NCI-H1092 (cell line): ENCODE measurements around the gene CD151.

Source experiments
- DNase-seq: peaks from one replicate; lab custom pipeline; 2025; lab: John Stamatoyannopoulos, UW

CD151 gene

DNA sequence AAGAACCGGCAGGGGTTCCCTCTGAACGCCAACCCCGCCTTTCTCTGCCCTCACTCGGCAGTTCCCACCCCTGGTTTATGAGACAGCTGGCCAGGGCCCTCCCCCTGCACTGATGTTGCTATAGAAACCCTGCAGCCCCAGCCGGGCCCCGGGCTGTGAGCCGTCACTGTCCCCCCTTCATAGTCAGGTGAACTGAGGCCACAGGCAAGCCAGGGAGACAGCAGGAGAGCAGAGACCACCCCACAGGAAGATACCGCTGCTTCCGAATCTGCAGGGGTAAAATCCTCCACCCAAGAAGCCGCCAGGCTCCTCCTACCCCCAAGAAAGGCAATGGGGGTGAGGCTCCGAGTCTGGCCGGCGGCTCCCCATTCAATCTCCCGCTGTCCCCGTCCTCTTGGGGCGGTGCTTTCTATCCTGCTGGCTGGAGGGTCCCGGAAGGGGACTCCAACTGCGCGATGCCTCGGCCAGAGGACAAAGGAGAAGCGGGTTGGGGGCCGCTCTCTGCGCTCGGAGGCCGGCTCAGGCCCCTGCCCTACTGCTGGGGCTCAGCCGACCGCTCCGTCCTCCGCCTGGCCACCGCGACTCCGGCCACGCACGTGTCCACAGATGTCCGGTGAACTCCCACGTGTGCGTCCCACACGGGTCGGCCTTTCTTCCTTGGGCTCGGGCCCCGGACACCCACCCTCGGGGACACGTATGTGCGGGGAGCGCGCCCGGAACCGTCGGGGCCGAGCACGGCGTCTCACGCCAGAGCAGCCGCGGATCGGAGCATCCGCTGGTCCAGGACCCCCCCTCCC lies 35.3 kb upstream of the CD151 start:
- peak; percentile 77 for DNase-seq

DNA sequence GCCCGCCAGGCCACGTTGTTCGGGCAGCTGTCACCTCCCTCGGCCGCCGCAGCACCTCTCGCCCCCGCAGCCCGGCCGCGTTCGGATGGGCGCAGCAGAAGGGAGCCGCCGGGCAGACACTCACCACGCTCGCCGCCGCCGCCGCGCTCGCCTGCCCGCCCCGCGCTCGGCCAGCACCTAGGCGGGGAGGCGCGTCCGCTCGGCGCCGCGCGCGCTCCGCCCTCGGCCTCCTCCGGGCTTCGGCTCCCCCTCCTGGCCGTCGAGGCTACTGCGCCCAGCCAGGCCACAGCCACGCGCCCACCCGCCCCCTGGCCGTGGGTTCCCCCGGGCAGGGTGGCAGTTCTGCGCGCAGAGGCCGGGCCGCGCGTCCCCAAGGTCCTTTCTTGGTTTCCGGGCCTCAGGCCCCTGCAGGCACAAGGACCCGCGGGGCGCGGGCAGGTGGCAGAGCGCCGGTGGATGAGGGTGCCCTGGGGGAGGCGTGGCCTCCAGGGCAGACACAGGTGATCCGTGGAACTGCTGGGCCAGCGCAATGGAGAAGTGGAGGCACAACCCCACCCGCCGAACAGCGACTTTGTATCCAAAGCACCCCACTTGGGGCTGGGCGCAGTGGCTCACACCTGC lies 34.5 kb upstream of the CD151 start, which contains the start of gene SLC25A22:
Gene SLC25A22 (minus strand): TSS at position 189 of the 621 bp plus-strand sequence. CDS start 3,275 bp downstream, outside the sequence.
- peak; percentile 77 for DNase-seq

DNA sequence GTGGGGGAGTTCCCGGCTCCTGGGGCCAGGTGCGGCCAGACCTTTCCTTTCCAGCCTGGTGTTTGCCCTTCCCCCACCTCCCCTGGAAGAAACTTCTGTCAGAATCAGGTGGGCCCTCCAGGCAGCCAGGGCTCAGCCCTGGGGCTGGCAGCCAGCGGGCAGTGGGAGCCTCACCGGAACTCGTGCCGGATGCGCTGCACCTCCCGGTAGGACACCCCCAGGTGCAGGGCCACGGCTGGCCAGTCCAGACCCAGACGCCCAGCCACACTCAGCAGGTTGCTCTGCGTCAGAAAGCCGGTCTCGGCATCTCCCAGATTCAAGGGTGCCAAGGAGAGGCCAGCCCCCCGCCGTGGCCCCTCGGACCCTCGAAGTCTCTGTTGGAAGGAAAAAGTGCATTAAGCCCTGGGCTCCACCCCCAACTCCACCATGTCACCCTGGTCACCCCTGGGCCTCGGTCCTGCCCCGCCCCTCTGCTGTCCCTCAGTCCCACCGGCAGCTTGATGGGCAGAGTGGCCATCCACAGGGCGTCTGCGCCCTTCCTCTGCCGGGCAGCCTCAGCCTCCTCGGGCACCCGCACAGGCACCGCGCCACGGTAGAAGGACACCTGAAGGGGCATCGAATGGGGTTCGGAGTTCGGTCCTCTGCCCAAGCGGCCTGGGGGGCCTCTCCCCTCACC lies 33.0 kb upstream of the CD151 start:
- no peak for DNase-seq

DNA sequence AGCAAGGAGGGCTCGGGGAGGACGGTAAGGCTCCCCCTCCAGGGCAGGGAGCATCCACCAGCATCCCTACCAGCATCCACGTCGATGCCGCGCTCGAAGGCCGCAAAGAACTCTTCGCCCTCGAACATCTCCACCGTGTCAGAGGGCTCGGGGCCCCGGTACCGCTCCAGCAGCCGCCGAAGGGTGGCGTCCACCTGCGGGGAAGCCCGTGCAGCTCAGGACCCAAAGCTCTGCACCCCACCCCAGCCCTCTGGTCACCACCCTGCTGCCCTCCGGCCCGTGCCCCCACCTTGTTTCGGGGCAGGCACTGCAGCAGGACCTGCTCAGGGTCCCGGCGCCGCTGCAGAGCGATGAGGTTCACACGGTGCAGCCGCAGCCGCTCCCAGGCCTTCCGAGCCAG lies 32.3 kb upstream of the CD151 start:
- DNase-seq, result no peak

DNA sequence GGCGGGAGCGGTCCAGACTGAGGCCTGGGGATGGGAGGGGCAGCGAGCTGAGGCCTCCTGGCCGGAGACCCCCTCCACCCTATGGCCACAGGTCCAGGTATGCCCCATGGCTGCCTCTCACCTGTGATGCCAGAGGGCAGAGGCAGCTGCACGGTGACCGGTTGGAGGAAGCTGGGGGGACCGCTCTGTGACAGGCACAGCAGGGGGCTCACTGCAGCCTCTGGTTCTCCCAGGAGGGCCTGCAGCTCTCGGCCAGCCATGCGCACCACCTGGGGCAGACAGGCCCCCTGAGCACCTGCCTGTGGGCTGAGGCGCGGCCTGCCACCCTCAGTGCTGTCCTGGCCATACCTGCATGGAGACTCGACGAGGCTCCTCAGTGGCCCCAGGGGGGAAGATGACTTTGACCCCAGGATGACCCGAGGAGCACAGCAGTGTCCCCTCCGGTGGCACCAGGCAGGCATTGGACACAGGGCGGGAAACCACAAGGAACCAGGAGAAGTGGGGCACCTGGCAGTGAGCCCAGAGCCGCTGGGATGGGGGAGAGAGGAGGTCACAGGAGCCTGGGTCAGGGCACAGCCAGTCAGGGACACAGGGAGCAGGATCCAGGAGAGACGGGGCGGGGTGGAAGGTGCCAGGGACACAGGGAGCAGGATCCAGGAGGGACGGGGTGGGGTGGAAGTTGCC lies 31.5 kb upstream of the CD151 start:
- no peak for DNase-seq

DNA sequence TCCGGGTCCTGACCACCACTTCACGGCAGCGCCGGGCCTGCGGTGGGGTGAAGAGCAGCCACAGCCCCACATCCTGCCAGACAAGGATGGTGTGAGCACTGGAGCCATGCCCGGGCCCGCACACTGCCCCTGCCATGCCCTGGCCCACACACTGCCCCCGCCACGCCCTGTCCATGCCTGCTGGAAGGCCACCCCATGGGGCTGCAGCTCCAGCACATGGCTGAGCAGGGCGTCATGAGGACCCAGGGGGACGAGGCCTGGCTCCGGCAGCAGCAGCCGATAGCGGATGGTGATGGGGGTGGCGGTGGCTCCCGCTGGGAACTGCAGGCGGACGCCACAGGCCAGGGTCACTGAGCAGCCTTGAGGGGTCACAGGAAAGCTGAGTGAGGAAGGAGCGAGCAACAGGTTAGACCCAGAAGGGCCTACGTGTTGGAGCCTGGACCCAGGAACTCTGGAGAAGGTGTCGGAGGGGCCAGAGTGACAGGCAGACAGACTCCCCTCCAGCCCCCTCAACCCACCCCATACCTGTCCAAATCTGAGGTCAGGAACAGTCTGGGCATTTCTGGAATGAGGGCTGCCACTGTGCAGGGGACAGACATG lies 30.6 kb upstream of the CD151 start:
- no peak for DNase-seq

DNA sequence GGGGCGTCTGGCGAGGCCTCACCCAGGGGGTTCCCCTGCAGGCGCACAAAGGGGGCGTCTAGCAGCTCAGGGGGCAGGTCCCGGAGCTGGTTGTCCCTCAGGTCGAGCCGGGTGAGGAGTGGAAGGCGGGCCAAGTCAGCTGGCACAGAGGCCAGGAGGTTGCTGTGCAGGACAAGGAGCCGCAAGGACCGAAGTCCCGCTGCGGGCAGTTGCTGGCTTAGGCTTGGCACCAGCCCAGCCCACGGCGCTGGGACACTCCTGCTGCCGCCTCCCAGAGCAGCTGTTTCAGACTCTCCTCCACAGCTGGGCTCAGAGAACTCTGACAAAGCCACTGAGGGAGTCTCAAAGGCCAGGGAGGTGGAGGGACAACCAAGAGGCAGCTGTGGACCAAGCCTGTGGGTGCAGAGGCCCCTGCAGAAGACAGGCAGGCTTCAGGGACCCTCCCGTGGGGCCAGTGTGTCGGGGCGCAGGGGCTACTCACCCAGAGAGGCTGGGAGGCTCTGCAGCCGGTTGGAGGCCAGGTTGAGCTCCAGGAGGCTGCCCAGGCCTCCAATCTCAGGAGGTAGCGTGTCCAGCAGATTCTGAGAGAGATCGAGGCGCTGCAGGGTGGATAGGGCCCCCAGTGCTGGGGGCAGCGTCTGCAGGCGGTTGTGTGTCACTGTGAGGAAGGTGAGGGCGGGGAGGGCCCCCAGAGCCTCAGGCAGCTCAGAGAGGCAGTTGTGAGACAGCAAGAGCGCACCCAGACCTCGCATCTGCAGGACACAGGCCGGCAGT lies 29.9 kb upstream of the CD151 start:
- DNase-seq, result no peak

DNA sequence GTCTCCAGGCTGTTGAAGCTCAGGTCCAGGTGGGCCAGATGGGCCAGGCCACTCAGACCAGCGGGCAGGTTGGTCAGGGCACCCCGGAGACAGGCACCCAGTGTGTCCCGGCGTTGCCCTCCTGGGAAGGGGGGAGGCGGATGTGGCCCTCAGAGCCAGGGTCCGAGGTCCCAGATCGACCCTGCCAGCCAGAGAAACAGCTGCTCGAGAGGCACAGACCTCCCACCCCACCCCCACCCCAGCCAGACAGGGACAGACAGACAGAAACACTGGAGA lies 29.3 kb upstream of the CD151 start:
- no peak for DNase-seq

DNA sequence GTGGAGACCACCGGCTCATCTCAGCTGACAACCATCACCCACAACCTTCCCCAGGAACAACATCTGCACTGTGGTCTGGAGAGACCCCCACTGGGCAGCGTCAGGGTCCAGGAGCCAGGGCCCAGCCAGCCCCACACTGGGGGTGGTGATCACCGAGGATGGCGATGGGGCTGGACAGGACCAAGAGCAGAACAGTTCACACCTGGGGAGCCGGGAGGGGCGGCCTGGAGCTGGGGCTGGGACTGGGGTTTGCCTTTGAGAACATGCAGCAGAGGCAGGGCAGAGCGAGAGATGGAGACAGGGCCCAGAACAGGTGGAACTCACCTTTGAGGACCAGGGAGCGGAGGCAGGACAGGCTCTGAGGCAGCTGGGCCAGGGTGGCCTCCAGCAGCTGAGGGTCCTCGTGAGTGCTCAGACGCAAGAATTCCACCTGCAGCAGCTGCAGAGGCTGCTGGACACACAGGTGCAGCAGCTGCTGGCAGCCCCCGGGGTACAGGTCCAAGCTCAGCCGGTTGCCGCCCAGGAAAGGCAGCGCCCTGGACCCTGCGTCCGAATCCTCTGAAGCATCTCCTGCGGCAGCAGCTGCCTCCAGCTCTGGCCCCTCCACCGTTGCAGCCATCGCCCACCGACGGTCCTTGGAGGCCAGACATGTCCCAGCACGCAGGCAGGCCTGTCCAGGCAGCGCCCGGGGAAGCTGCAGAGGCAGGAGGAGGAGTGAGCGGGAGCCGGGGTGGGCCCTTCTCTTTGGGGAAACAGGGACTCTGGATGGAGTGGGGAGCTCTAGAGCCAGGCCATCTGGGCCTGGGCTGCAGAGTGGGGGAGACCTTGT lies 28.8 kb upstream of the CD151 start:
- DNase-seq, result no peak

DNA sequence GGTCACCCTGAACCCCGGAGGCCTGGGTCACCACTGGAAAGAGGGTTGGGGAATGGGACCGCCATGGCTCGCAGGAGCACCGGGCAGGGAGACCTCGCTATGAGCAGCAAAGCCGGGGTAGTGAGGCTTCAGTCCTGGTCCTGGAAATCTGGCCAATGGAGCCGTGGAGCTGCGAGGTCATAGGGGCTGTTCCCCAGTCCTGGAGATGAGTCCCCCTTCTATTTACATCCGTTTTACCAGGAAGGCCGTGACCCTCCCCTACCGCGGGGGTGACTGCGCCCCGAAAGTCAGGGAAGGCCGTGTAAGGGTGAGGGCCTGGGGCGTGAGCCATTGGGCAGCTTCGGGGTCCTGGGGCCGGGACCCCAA lies 28.2 kb upstream of the CD151 start:
- no peak for DNase-seq

DNA sequence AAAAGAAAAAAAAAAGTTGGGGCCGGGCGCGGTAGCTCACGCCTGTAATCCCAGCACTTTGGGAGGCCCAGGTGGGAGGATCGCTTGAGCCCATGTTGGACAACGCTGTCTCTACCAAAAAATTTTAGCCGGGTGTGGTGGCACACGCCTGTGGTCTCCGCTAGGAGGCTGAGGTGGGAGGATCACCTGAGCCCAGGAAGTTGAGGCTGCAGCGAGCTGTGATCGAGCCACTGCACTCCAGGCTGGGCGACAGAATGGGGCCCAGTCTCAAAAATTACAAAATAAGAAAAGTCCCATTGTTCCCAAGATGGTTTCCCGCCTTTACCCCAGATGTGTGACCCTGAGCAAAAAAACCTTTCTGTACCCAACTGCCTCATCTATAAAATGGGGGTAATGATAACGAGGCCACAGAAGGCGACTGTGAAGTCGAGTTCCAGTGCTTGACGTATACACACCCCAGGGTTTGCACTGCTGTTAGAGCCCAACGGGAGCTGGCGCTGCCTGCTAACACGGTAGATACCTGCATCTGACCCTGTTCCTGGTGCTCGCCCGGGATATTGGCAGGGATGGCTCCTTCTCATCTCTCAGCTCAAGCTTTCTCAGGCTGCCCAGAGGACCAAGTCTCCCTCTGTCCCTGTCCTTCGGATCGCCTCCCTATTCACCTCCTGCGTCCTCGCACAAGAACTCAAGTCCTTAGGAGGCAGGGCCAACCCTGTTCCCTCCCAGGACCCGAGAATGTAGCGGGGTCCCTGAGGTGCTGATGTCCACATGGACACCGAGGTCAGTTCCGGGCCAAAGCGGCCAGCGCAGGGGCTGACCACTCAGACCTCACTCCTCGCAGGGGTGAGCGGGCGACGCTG lies 24.1 kb upstream of the CD151 start:
- no peak for DNase-seq

DNA sequence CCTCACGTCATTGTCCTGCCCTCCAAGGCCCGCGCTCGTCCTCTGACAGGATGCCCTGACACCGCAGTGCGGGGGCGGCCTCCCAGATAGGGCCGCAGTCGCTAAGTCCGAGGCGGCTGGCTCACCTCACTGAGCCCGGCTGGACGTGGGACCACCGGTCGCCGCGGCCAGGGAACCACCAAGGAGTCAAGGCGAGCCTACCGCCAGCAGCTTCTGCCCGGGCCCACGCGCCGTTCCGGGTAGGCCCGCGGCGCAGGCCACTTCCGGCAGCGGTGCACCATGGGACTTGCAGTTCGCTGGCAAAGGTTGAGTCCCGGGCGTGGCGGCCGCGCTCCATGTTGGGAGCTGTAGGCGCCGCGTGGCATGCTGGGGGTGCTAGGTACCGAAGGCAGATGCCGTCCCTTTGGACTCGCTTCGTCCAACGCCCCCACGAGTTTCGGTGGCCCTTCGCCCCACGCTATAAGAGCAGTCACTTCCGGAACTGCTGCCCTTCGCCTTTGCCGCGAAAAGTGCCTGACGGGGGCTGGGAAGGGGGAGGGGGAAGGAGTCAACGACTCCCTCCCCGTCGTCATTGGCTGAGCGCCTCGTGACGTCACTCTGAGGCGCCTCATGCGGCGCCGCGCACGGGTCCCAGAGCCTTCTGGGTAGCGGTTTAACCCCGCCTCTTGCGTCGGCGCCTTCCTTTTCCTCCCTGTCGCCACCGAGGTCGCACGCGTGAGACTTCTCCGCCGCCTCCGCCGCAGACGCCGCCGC lies 23.3 kb upstream of the CD151 start, which contains the start of gene RPLP2:
Gene RPLP2 (plus strand): TSS at position 681 of the 753 bp plus-strand sequence. CDS start 268 bp downstream, outside the sequence.
- DNase-seq, result peak; percentile 94

DNA sequence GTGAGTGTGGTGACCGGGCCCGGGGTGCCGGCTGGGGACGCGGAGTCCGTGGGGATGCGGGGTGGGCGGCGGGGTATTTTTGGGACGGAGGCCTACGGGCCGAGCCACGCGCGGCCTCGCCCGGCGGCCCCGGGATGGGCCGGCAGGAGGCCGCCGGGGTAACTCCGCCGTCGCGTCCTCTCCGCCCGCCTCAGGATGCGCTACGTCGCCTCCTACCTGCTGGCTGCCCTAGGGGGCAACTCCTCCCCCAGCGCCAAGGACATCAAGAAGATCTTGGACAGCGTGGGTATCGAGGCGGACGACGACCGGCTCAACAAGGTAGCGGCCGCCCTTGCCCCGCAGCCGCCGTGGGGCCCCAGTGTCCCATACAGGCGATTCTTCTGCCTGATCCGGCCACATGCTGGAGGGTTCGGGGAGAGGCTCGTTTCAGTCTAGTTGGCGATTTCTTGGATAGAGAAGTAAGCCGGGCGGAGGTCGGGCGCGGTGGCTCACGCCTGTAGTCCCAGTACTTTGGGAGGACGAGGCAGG lies 22.6 kb upstream of the CD151 start:
- DNase-seq, result no peak

DNA sequence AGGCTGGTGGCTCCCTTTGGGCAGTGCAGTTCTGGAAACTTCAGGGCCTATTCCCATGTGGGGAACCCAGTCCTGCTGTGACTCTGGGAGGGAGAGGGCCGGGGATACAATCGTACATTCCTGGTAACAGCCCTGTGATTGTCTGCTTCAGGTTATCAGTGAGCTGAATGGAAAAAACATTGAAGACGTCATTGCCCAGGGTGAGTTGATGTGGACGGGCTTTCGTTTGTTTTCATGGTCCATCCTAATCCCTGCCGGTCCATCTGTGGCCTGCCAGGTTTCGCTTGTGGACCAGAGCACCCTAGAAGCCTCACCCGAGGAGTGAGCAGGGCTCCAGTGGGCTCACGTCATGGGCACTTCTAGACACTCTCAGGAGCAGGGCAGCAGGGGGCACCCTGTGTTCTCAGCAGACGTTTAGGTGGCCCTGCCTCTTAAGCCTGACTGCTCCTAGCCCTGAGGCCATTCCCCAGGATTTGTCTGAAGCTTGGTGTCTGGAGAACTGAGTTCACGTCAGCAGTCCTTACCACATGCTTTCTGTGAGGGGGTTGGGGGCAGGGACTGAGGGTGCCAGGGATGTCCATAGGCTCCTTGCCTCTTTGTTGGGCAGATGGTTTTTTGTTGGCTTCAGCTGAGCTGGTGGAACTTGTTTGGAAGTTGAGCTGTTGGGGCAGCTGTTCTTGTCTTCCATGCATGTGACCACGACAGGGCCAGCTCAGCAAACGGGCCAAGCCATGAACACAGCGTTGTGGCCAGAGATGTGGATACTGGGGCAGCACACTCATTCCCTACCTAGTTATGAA lies 21.1 kb upstream of the CD151 start:
- DNase-seq, result no peak

DNA sequence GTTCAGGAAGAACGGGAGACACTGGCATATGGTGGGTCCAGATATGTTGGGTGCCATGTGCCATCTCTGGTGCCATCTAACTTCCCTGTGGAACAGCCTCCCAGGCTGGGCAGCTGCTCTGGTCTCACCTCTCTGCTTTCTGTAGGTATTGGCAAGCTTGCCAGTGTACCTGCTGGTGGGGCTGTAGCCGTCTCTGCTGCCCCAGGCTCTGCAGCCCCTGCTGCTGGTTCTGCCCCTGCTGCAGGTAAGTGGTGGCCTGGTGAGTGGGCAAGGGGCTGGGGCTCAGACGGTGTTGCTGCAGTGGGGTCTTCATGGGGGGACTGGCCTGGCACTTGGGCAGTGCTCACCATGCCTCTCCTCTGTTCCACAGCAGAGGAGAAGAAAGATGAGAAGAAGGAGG lies 20.4 kb upstream of the CD151 start:
- DNase-seq, result no peak

DNA sequence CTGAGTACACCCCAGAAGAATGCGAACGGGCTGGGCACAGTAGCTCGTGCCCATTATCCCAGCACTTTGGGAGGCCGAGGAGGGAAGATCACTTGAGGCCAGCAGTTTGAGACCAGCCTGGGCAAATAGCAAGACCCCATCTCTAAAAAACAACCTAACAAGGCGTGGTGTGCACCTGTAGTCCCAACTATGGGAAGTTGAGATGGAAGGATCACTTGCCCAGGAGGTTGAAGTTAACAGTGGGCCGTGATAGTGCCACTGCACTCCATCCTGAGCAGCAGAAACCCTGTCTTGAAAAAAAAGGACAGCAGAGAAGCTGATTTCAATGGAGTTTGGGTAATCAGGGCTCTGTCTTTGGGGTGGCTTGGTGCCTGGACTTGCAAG lies 19.7 kb upstream of the CD151 start:
- DNase-seq, result no peak

DNA sequence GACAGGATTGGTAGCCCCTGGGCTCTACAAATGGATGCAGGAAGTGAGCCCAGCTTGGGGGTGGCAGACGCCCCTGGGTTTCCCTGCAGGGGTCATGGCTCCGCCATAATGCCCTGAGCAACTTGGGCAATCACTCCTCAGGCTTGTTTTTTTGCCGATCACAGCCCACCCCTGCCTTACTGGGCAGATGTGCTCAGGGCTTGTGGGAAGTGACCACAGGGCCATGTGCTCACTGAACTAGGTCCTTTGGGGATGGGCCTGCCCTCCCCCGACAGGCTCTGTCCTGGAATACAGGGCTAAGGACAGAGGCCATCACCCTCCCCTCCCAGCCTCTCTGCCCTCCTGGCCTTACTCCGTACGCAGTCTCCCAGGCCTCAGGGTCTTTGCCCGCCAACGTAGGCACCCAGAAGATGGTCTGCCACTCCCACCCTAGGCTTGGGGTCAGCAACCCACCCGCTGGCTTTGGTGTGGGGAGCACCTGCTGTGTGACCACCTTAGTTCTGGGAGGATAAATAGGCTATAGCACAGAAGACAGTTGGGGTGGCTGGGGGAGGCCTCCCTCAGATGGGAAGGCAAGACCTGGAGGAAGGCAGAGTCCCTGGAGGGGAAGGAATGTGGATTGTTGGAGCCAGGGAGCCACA lies 19.2 kb upstream of the CD151 start:
- DNase-seq, result no peak
